HepG2 (cell line): Measurements from ENCODE around the gene MBD3L5. TPM values are rescaled to one million over a fixed set of nuclear protein-coding genes. Genes with fewer than 3 reads are reported as not detected.

ENCODE experiments used
- ARID2 ChIP-seq: sonication (generic); formaldehyde crosslinking; IDR thresholded peaks from 2 replicates; pipeline ENCODE4 v1.8.1; 2022; ENCODE audit warnings: mild to moderate bottlenecking, missing genetic modification reagents, borderline replicate concordance
- ATF1 ChIP-seq: IDR thresholded peaks from 2 replicates; pipeline ENCODE4 v1.6.1; 2016; ENCODE audit warnings: mild to moderate bottlenecking, control low read depth
- BRD4 ChIP-seq: sonication (generic); formaldehyde crosslinking; IDR thresholded peaks from 2 replicates; pipeline ENCODE4 v1.4.0; 2020; ENCODE audit warnings: missing genetic modification reagents
- EED ChIP-seq: sonication (generic); formaldehyde crosslinking; IDR thresholded peaks from 2 replicates; pipeline ENCODE4 v1.5.0; 2020; ENCODE audit warnings: mild to moderate bottlenecking, missing genetic modification reagents
- FOXM1 ChIP-seq: sonication (generic); formaldehyde crosslinking; IDR thresholded peaks from 2 replicates; pipeline ENCODE4 v1.5.0; 2020; ENCODE audit warnings: missing genetic modification reagents
- IKZF1 ChIP-seq: fragments of 450-650 bp; IDR thresholded peaks from 2 replicates; pipeline ENCODE4 v1.7.1; 2016
- KDM2A ChIP-seq: sonication (generic); formaldehyde crosslinking; IDR thresholded peaks from 2 replicates; pipeline ENCODE4 v1.4.0; 2020; ENCODE audit warnings: low read depth, missing genetic modification reagents, borderline replicate concordance
- KMT2A ChIP-seq: sonication (generic); formaldehyde crosslinking; IDR thresholded peaks from 2 replicates; pipeline ENCODE4 v1.4.0; 2020; ENCODE audit warnings: missing genetic modification reagents
- MEF2D ChIP-seq: sonication (generic); formaldehyde crosslinking; IDR thresholded peaks from 2 replicates; pipeline ENCODE4 v1.5.1; 2020; ENCODE audit warnings: mild to moderate bottlenecking, missing genetic modification reagents
- PAX8 ChIP-seq: sonication (generic); formaldehyde crosslinking; IDR thresholded peaks from 2 replicates; pipeline ENCODE4 v1.8.0; 2022; ENCODE audit warnings: mild to moderate bottlenecking, missing genetic modification reagents, borderline replicate concordance
- SP140L ChIP-seq: sonication (generic); formaldehyde crosslinking; IDR thresholded peaks from 2 replicates; pipeline ENCODE4 v1.4.0; 2020; ENCODE audit warnings: missing genetic modification reagents, borderline replicate concordance
- THAP11 ChIP-seq: IDR thresholded peaks from 2 replicates; pipeline ENCODE4 v1.6.1; 2016; ENCODE audit warnings: missing biosample characterization, missing genetic modification reagents
- WIZ ChIP-seq: sonication (generic); formaldehyde crosslinking; IDR thresholded peaks from 2 replicates; pipeline ENCODE4 v1.5.1; 2020; ENCODE audit warnings: mild to moderate bottlenecking, missing genetic modification reagents
- YEATS4 ChIP-seq: sonication (generic); formaldehyde crosslinking; IDR thresholded peaks from 2 replicates; pipeline ENCODE4 v1.4.0; 2020; ENCODE audit warnings: missing genetic modification reagents, borderline replicate concordance
- ZFP90 ChIP-seq: sonication (generic); formaldehyde crosslinking; IDR thresholded peaks from 2 replicates; pipeline ENCODE4 v1.8.0; 2022; ENCODE audit warnings: missing genetic modification reagents, mild to moderate bottlenecking, inconsistent platforms, borderline replicate concordance
- ZKSCAN5 ChIP-seq: sonication (generic); formaldehyde crosslinking; IDR thresholded peaks from 2 replicates; pipeline ENCODE4 v1.5.1; 2020; ENCODE audit warnings: mild to moderate bottlenecking, missing genetic modification reagents
- ZMYM4 ChIP-seq: sonication (generic); formaldehyde crosslinking; IDR thresholded peaks from 2 replicates; pipeline ENCODE4 v1.8.1; 2023; ENCODE audit warnings: mild to moderate bottlenecking, missing genetic modification reagents
- ZNF33A ChIP-seq: sonication (generic); formaldehyde crosslinking; IDR thresholded peaks from 2 replicates; pipeline ENCODE4 v1.5.1; 2020; ENCODE audit warnings: missing genetic modification reagents, mild to moderate bottlenecking, moderate library complexity, borderline replicate concordance
- ZNF33B ChIP-seq: sonication (generic); formaldehyde crosslinking; IDR thresholded peaks from 2 replicates; pipeline ENCODE4 v1.5.1; 2020; ENCODE audit warnings: mild to moderate bottlenecking, missing genetic modification reagents
- ZNF362 ChIP-seq: sonication (generic); formaldehyde crosslinking; IDR thresholded peaks from 2 replicates; pipeline ENCODE4 v1.4.0; 2020; ENCODE audit warnings: missing genetic modification reagents, mild to moderate bottlenecking, borderline replicate concordance
- ZNF589 ChIP-seq: sonication (generic); formaldehyde crosslinking; conservative IDR thresholded peaks from 2 replicates; pipeline ENCODE4 v1.8.0; 2022; ENCODE audit warnings: mild to moderate bottlenecking, moderate library complexity, missing genetic modification reagents
- ZNF704 ChIP-seq: sonication (generic); formaldehyde crosslinking; IDR thresholded peaks from 2 replicates; pipeline ENCODE4 v1.8.1; 2023; ENCODE audit warnings: mild to moderate bottlenecking, inconsistent platforms, moderate library complexity, missing genetic modification reagents, borderline replicate concordance
- ZNF713 ChIP-seq: sonication (generic); formaldehyde crosslinking; IDR thresholded peaks from 2 replicates; pipeline ENCODE4 v1.4.0; 2020; ENCODE audit warnings: mild to moderate bottlenecking, missing genetic modification reagents
- ZNF761 ChIP-seq: sonication (generic); formaldehyde crosslinking; conservative IDR thresholded peaks from 2 replicates; pipeline ENCODE4 v1.4.0; 2020; ENCODE audit warnings: mild to moderate bottlenecking, missing genetic modification reagents
- ZNF772 ChIP-seq: sonication (generic); formaldehyde crosslinking; IDR thresholded peaks from 2 replicates; pipeline ENCODE4 v1.5.0; 2020; ENCODE audit warnings: mild to moderate bottlenecking, missing genetic modification reagents
- polyA plus RNA-seq, 8 experiments: library from polyadenylated mRNA; depleted of rRNA in 3 of 8; stranded (reverse) in 7 of 8; unstranded in 1 of 8; fragments of >200 nt; fragmentation: Illumina TruSeq in 4 of 8; extraction: Trizol in 4 of 8; gene quantifications; 2 replicates each; pipeline versions ENCODE4 v1.2.1 to v1.2.3, GENCODE V29; 2011 to 2016; ENCODE audit warnings: low read depth in 4 of 8, missing spikeins in 1 of 8, mixed read lengths in 1 of 8; ENCODE audit not compliant: insufficient read depth in 1 of 8
- total RNA-seq, 5 experiments: library from RNA; depleted of rRNA; stranded (reverse); fragments of >200 nt; fragmentation: Illumina TruSeq; extraction: Trizol; gene quantifications; 2 replicates each; pipeline ENCODE4 v1.2.3, GENCODE V29; 2016; ENCODE audit warnings: low read depth in 1 of 5
- TF ChIP-seq, protein P1 (sequence below): conservative IDR thresholded peaks from 2 replicates; pipeline ENCODE4 v1.6.1; 2018; ENCODE audit warnings: missing genetic modification reagents

The MBD3L5 gene
- total and polyA plus RNA-seq, 2 of the 13 experiments (the other 11 are each of a cell fraction or from before 2014, with no cell fraction given) = not detected

DNA sequence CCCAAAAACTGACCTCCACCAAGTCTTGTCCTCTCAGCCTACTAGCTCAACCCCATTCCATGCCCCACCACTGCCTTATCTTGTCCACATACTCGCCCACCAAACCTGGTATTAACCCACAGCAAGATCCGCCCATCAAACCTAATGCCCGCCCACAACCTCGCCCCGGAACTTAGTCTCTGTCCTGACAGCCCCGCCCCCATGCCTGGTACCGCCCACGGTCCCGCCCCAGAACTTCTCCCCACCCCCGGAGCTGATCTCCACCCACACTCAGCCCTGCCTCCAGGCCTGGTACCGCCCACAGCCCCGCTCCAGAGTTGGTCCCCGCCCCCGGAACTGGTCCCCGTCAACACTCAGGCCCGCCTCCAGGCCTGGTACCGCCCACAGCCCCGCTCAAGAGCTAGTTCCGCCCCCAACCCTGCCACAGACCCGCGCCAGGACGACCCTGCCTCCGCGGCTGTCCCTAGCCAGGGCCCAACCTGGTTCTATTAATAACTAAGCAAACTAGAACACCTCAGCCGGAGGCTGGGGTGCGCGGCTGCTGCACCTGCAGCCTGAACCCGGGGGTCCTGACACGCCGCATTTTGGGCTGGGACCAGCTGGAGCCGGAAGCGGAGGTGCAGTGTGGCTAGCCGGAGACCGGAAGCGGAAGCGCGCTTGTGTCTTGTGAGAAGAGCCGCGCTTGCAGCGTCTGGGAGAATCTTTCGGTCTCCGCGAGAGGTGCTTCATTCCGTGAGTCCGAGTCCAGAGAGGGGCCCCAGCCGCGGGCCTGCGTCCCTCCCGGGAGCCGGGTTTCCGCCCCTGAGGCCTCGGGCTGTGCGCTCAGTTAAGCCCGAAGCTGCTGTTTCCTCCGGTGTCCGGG lies 38.9 kb downstream of the MBD3L5 start, which contains the start of gene ZNF557 (continued):
- TF ChIP-seq, protein P1, sequence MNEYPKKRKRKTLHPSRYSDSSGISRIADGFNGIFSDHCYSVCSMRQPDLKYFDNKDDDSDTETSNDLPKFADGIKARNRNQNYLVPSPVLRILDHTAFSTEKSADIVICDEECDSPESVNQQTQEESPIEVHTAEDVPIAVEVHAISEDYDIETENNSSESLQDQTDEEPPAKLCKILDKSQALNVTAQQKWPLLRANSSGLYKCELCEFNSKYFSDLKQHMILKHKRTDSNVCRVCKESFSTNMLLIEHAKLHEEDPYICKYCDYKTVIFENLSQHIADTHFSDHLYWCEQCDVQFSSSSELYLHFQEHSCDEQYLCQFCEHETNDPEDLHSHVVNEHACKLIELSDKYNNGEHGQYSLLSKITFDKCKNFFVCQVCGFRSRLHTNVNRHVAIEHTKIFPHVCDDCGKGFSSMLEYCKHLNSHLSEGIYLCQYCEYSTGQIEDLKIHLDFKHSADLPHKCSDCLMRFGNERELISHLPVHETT = no peak
- TF ChIP-seq FOXM1 (CRISPR knock-in tag) (no peak), ZNF761 (no peak), THAP11 (CRISPR knock-in tag) (peak; percentile 88), ZFP90 (peak; percentile 61; the same call in 1 of the 2 replicates), ZMYM4 (CRISPR knock-in tag) (peak; percentile 43; the same call in 1 of the 2 replicates), PAX8 (no peak), KMT2A (CRISPR knock-in tag) (peak; percentile 64; the same call in 1 of the 2 replicates), ARID2 (CRISPR knock-in tag) (0 out of 2 replicates have a peak, but pooled peaks have one; percentile 32), ZNF704 (CRISPR knock-in tag) (peak; percentile 78), MEF2D (CRISPR knock-in tag) (peak; percentile 60), ZKSCAN5 (CRISPR knock-in tag) (no peak), ZNF33B (CRISPR knock-in tag) (0 out of 2 replicates have a peak, but pooled peaks have one; percentile 35), SP140L (CRISPR knock-in tag) (no peak), ZNF362 (CRISPR knock-in tag) (no peak), IKZF1 (no peak), YEATS4 (CRISPR knock-in tag) (peak; percentile 78), ZNF772 (0 out of 2 replicates have a peak, but pooled peaks have one; percentile 18), BRD4 (CRISPR knock-in tag) (0 out of 2 replicates have a peak, but pooled peaks have one; percentile 41), ZNF33A (CRISPR knock-in tag) (no peak), KDM2A (CRISPR knock-in tag) (peak; percentile 67), ZNF713 (CRISPR knock-in tag) (no peak), ATF1 (CRISPR knock-in tag) (no peak), EED (CRISPR knock-in tag) (no peak; the same call in 1 of the 2 replicates), ZNF589 (CRISPR knock-in tag) (no peak), WIZ (CRISPR knock-in tag) (no peak)
